ENCODE measurements around the gene CIRBP.

- TF ChIP-seq CTCF (IDR thresholded peaks at IDR 0.05; ENCODE audit: low read depth, low read length), result no peak
- TF ChIP-seq POLR2A (IDR thresholded peaks at IDR 0.05; ENCODE audit: extremely low read depth, insufficient read length), result no peak
- no peak for TF ChIP-seq MAX (IDR thresholded peaks at IDR 0.05; ENCODE audit: low read depth, low read length)
- no peak for TF ChIP-seq MYC (IDR thresholded peaks at IDR 0.05; ENCODE audit: low read depth, low read length)
These were observed 49.2 kb upstream of the CIRBP start for GRCh38 chr19:1219786-1220476.
